Esophagus squamous epithelium (tissue), 5 donors: Measurements from ENCODE around the gene LMBR1L. TPM values are rescaled to one million over a fixed set of nuclear protein-coding genes. Genes with fewer than 3 reads are reported as not detected.
A peak's percentile ranks its signal among the peaks of the same experiment; 100 is the strongest.

Source experiments
- DNase-seq: peaks from one replicate; lab custom pipeline; 2025; lab: John Stamatoyannopoulos, UW
- H3K27ac ChIP-seq, 4 donors: fragments of 200-600 bp; sonication (generic); one replicate each; pipeline ENCODE4 v1.5.1; 2016 to 2019; ENCODE audit warnings: mild to moderate bottlenecking in 1 of 4
- H3K27me3 ChIP-seq, 4 donors: fragments of 200-600 bp; sonication (generic); 1 replicate in 3 of 4; 2 replicates in 1 of 4; pipeline versions ENCODE4 v1.5.1 to v1.6.0; 2017 to 2021; ENCODE audit warnings: antibody characterized with exemption in 1 of 4
- H3K36me3 ChIP-seq, 3 donors: fragments of 200-600 bp; sonication (generic); one replicate each; pipeline ENCODE4 v1.5.1; 2016 to 2019
- H3K4me1 ChIP-seq, 3 donors: fragments of 200-600 bp; sonication (generic); one replicate each; pipeline ENCODE4 v1.5.1; 2017 to 2019
- H3K4me3 ChIP-seq, 4 donors: fragments of 200-600 bp; sonication (generic); 1 replicate in 3 of 4; 2 replicates in 1 of 4; pipeline ENCODE4 v1.5.1; 2016 to 2019; ENCODE audit warnings: mild to moderate bottlenecking in 2 of 4, moderate library complexity in 1 of 4
- H3K9me3 ChIP-seq, 3 donors: fragments of 200-600 bp; sonication (generic); one replicate each; pipeline ENCODE4 v1.5.1; 2016 to 2019
- CTCF ChIP-seq, 6 experiments: fragments of 450-650 bp in 4 of 6; fragments of 200-600 bp in 2 of 6; sonication (generic) in 2 of 6; IDR thresholded peaks; one replicate each; pipeline ENCODE4 v1.5.1; 2016 to 2019; ENCODE audit warnings: antibody characterized with exemption in 6 of 6, mild to moderate bottlenecking in 4 of 6, moderate library complexity in 4 of 6
- POLR2A ChIP-seq, 4 donors: fragments of 450-650 bp; IDR thresholded peaks; one replicate each; pipeline ENCODE4 v1.6.1; 2017; ENCODE audit warnings: antibody characterized with exemption in 4 of 4, mild to moderate bottlenecking in 4 of 4, moderate library complexity in 3 of 4
- WGBS, 2 donors: methylation state at CpG; one replicate each; pipeline ENCODE4 v1.1.5; 2018; 5-methylcytosine and 5-hydroxymethylcytosine counted together
- intact Hi-C: fragments of 100-400 bp; cut with DNase I; formaldehyde crosslinking; loops from one replicate; pipeline ENCODE4 v1.15.0; 2022
- total RNA-seq, 4 donors: library from RNA; depleted of rRNA; stranded (reverse); fragments of >200 nt; gene quantifications; one replicate each; pipeline ENCODE4 v1.1.0, GENCODE V29; 2016
- donor health status: DM: yes; HTN: yes; CAD: no.

The LMBR1L gene, protein sequence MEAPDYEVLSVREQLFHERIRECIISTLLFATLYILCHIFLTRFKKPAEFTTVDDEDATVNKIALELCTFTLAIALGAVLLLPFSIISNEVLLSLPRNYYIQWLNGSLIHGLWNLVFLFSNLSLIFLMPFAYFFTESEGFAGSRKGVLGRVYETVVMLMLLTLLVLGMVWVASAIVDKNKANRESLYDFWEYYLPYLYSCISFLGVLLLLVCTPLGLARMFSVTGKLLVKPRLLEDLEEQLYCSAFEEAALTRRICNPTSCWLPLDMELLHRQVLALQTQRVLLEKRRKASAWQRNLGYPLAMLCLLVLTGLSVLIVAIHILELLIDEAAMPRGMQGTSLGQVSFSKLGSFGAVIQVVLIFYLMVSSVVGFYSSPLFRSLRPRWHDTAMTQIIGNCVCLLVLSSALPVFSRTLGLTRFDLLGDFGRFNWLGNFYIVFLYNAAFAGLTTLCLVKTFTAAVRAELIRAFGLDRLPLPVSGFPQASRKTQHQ
- 10 to 100 TPM; 13.7 to 41.8 (median 27.8) TPM for total RNA-seq

- H3K4me1 ChIP-seq: peaks cover 15 to 51% (median 36%) of the 10 kb centered on the region in 3 donors
- TF ChIP-seq CTCF (IDR thresholded peaks at IDR 0.05) (peak in 5 of 6 experiments; percentile 27 to 74 (median 70)), POLR2A (IDR thresholded peaks at IDR 0.05) (peak in 3 of 4 donors; percentile 65 to 87 (median 85))
- peak; percentile 95 for DNase-seq
- peak within 1 kb of the TSS; percentile 75 to 100 (median 95) for H3K4me3 ChIP-seq
- peak within 1 kb of the TSS; percentile 94 to 99 (median 98) for H3K27ac ChIP-seq
- intact Hi-C loops: no loop called here
- 0% methylated on average over 14 to 33 of the region's 43 CpGs for WGBS, 2 donors
- H3K27me3 ChIP-seq: no peaks in the 10 kb centered on the region
- peaks cover 0 to 13% (median 0%) of the 10 kb centered on the region in 3 donors for H3K36me3 ChIP-seq
- H3K9me3 ChIP-seq: no peaks in the 10 kb centered on the region
These were observed at the start of gene LMBR1L for GRCh38 chr12:49110464-49111155. Gene LMBR1L, minus strand, starts transcription at chr12:49110847. Its CDS starts 292 bp downstream, at chr12:49110555.

DNA sequence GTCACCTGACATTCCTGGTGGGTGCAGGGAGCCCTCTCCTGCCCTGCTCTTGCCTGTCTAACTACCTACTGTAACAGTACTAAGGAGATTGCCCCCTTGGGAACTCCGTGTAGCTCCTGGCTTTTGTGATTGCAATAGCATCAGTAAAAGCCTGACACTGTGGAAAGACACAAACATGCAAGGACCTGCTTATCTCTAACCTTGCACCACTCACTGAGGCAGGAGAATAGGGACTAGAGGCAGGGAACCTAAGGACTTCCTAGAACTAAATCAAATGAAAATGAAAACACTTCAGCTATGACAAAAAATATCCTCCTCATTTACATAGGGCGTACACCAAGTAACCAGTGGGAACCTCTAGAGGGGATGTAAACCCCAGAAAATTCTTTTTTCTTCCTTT is 49.8 kb upstream of the LMBR1L start:
- Histone ChIP-seq H3K27me3 (no peaks in the 10 kb centered on the region), H3K4me3 (no peak overlapping the region), H3K27ac (no peak overlapping the region), H3K9me3 (no peaks in the 10 kb centered on the region), H3K4me1 (no peaks in the 10 kb centered on the region), H3K36me3 (no peaks in the 10 kb centered on the region)
- WGBS, 2 donors: 56 to 95% methylated on average over 1 to 2 of the region's 2 CpGs
- TF ChIP-seq CTCF (IDR thresholded peaks at IDR 0.05): no peak
- no peak for TF ChIP-seq POLR2A (IDR thresholded peaks at IDR 0.05)
- DNase-seq: no peak
- intact Hi-C loops: no loop called here

DNA sequence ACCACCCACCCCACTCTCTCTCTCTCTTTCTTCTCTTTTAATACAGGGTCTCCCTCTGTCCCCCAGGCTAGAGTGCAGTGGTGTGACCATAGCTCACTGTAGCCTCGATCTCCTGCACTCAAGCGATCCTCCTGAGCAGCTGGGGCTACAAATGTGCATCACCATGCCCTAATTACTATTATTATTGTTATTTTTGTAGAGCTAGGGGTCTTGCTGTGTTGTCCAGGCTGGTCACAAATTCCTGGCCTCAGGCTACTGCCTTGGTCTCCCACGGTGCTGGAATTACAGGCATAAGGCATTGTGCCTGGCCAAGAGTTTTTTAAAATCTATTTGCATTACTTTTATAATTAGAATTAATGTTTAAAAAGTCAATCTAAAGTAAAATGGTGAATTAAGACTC is 43.6 kb upstream of the LMBR1L start:
- intact Hi-C loops: no loop called here
- H3K4me3 ChIP-seq: no peak overlapping the region
- no peak overlapping the region for H3K27ac ChIP-seq
- H3K4me1 ChIP-seq: no peaks in the 10 kb centered on the region
- no peaks in the 10 kb centered on the region for H3K27me3 ChIP-seq
- H3K9me3 ChIP-seq: no peaks in the 10 kb centered on the region
- no peaks in the 10 kb centered on the region for H3K36me3 ChIP-seq
- no peak for DNase-seq
- no peak for TF ChIP-seq CTCF (IDR thresholded peaks at IDR 0.05)
- no peak for TF ChIP-seq POLR2A (IDR thresholded peaks at IDR 0.05)
- WGBS, 2 donors: 56 to 69% methylated on average over 3 of the region's 3 CpGs

DNA sequence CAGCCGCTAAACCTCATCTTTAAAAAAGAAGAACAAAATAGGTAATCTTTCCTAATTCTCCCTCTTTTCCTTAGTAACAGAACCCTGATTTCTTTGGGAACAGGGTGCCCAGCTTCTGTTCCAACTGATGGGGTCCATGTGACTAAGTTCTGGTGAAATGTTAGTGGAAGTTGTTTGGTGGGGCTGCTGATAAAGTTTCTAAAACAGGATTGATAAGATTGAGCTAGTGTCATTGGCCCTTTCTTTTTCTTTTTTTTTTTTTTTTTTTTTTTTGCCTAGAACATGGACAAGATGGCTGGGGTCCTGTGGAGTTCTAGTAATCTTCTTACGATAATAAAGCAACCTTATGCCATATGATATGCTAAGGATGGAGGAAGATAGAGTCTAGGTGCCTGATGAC is 36.7 kb upstream of the LMBR1L start:
- no peak for DNase-seq
- 92 to 97% methylated on average over 2 of the region's 2 CpGs for WGBS, 2 donors
- Histone ChIP-seq H3K9me3 (no peaks in the 10 kb centered on the region), H3K4me3 (no peak overlapping the region), H3K36me3 (no peaks in the 10 kb centered on the region), H3K27me3 (no peaks in the 10 kb centered on the region), H3K27ac (no peak overlapping the region), H3K4me1 (no peaks in the 10 kb centered on the region)
- intact Hi-C loops: no loop called here
- no peak for TF ChIP-seq CTCF (IDR thresholded peaks at IDR 0.05)
- no peak for TF ChIP-seq POLR2A (IDR thresholded peaks at IDR 0.05)

GRCh38 chr12:49146406-49146805 is 35.8 kb upstream of the LMBR1L start:
- TF ChIP-seq POLR2A (IDR thresholded peaks at IDR 0.05) (no peak), CTCF (IDR thresholded peaks at IDR 0.05) (no peak)
- WGBS, 2 donors: 89 to 97% methylated on average over 1 of the region's 1 CpG
- no peaks in the 10 kb centered on the region for H3K27me3 ChIP-seq
- intact Hi-C loops: no loop called here
- no peaks in the 10 kb centered on the region for H3K9me3 ChIP-seq
- no peak overlapping the region for H3K4me3 ChIP-seq
- DNase-seq: no peak
- H3K4me1 ChIP-seq: no peaks in the 10 kb centered on the region
- H3K27ac ChIP-seq: no peak overlapping the region
- no peaks in the 10 kb centered on the region for H3K36me3 ChIP-seq
